Transverse colon (tissue), 4 donors: Measurements from ENCODE around the gene PCDHB9.
"Not testable (repeated sequence)": the region's sequence is repeated elsewhere in the genome, so short reads cannot be mapped to it uniquely, and the experiment has no call there.

Experiments
- CTCF ChIP-seq, 5 experiments: fragments of 200-600 bp in 3 of 5; fragments of 450-650 bp in 2 of 5; sonication (generic) in 3 of 5; IDR thresholded peaks; 1 replicate in 2 of 5; 2 replicates in 3 of 5; pipeline ENCODE4 v1.5.1; 2016 to 2017; ENCODE audit warnings: antibody characterized with exemption in 5 of 5, inconsistent platforms in 3 of 5, mild to moderate bottlenecking in 2 of 5, moderate library complexity in 1 of 5
- POLR2A ChIP-seq: fragments of 450-650 bp; IDR thresholded peaks from one replicate; pipeline ENCODE4 v1.6.1; 2016; ENCODE audit warnings: antibody characterized with exemption, mild to moderate bottlenecking, moderate library complexity
- POLR2AphosphoS5 ChIP-seq, 3 donors: sonication (generic); formaldehyde crosslinking; IDR thresholded peaks; one replicate each; pipeline ENCODE4 v1.6.1; 2016; ENCODE audit warnings: antibody characterized with exemption in 3 of 3

DNA sequence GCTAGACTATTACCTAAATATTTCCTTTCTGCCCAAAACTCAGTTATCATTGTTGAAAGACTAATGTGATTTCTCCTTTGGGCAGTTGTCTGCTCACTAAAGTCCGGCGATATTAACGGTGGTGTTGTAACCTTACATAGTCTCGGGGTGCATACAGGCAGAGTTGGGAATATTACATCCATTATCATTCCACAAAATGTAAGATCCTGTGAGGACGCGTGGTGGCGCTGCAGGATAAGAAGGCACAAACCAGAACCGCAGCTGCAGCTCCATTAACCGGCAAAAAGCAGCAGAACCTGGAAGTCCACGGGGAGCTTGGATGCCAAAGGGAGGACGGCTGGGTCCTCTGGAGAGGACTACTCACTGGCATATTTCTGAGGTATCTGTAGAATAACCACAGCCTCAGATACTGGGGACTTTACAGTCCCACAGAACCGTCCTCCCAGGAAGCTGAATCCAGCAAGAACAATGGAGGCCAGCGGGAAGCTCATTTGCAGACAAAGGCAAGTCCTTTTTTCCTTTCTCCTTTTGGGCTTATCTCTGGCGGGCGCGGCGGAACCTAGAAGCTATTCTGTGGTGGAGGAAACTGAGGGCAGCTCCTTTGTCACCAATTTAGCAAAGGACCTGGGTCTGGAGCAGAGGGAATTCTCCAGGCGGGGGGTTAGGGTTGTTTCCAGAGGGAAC lies 26.8 kb downstream of the PCDHB9 start, which contains the start of gene PCDHB13:
- TF ChIP-seq CTCF (IDR thresholded peaks at IDR 0.05), result peak; percentile 19 to 52 (median 29)
- not testable (repeated sequence) for TF ChIP-seq POLR2A; POLR2AphosphoS5 (IDR thresholded peaks at IDR 0.05)
